NCI-H446 (cell line): ENCODE results near the gene RGS6.
A peak's percentile ranks its signal among the peaks of the same experiment; 100 is the strongest.

Experiments used
- DNase-seq, 2 experiments: peaks; one replicate each; lab custom pipeline; 2025; lab: John Stamatoyannopoulos, UW

Gene RGS6

GRCh38 chr14:72243309-72244293, 311.4 kb downstream of the RGS6 start:
- DNase-seq: no peak

- no peak for DNase-seq
Observed at GRCh38 chr14:72247896-72248465, 315.8 kb downstream of the RGS6 start.

- DNase-seq: no peak
Observed at GRCh38 chr14:72253503-72253902, 321.3 kb downstream of the RGS6 start.

GRCh38 chr14:72254202-72254936, 322.1 kb downstream of the RGS6 start:
- DNase-seq: no peak

- DNase-seq: no peak
Observed at GRCh38 chr14:72254937-72255472, 322.8 kb downstream of the RGS6 start.

- DNase-seq: no peak
Observed at GRCh38 chr14:72256055-72256454, 323.8 kb downstream of the RGS6 start.

GRCh38 chr14:72261068-72261467, 328.8 kb downstream of the RGS6 start:
- no peak for DNase-seq

- no peak for DNase-seq
Observed at GRCh38 chr14:72262771-72263170, 330.5 kb downstream of the RGS6 start.

- DNase-seq: no peak
Observed at GRCh38 chr14:72264716-72265115, 332.5 kb downstream of the RGS6 start.

- no peak for DNase-seq
Observed at GRCh38 chr14:72270147-72270727, 338.0 kb downstream of the RGS6 start.

- DNase-seq: no peak
Observed at GRCh38 chr14:72270749-72271148, 338.5 kb downstream of the RGS6 start.

GRCh38 chr14:72275242-72275641, 343.0 kb downstream of the RGS6 start:
- DNase-seq: no peak

GRCh38 chr14:72278316-72278715, 346.1 kb downstream of the RGS6 start:
- no peak for DNase-seq

GRCh38 chr14:72284176-72284575, 351.9 kb downstream of the RGS6 start:
- no peak for DNase-seq

- no peak for DNase-seq
Observed at GRCh38 chr14:72290241-72290640, 358.0 kb downstream of the RGS6 start.

GRCh38 chr14:72291908-72292688, 359.9 kb downstream of the RGS6 start:
- peak; percentile 2 to 31 for DNase-seq

- no peak for DNase-seq
Observed at GRCh38 chr14:72292689-72293024, 360.4 kb downstream of the RGS6 start.

GRCh38 chr14:72301352-72301751, 369.1 kb downstream of the RGS6 start:
- no peak for DNase-seq

- DNase-seq: no peak
Observed at GRCh38 chr14:72303930-72304329, 371.7 kb downstream of the RGS6 start.

- DNase-seq: no peak
Observed at GRCh38 chr14:72305561-72305960, 373.3 kb downstream of the RGS6 start.

- no peak for DNase-seq
Observed at GRCh38 chr14:72308967-72309485, 376.8 kb downstream of the RGS6 start.
